Mesenteric fat pad (tissue), 1 donor: ENCODE measurements around the gene INPP4A. TPM values are rescaled to one million over a fixed set of nuclear protein-coding genes. Genes with fewer than 3 reads are reported as not detected.

Source experiments
- DNase-seq: peaks from one replicate; pipeline ENCODE4 v3.0.0-alpha.2; 2020; ENCODE audit warnings: low spot score
- total RNA-seq: library from RNA; stranded (reverse); fragmentation: NEBNext Ultra II Directional; extraction: Animal tissue kit (Norgen Biotek cat#: 25700); gene quantifications from one replicate; pipeline ENCODE4 v1.2.1, GENCODE V29; 2021
- donor health status: DM: yes; HTN: yes; CAD: no.

INPP4A gene
- total RNA-seq, 1 donor from 2014 or later, result 30.3 TPM

- DNase-seq, result peak; percentile 60
These were observed 45.6 kb downstream of the INPP4A start for GRCh38 chr2:98489971-98490962.

DNA sequence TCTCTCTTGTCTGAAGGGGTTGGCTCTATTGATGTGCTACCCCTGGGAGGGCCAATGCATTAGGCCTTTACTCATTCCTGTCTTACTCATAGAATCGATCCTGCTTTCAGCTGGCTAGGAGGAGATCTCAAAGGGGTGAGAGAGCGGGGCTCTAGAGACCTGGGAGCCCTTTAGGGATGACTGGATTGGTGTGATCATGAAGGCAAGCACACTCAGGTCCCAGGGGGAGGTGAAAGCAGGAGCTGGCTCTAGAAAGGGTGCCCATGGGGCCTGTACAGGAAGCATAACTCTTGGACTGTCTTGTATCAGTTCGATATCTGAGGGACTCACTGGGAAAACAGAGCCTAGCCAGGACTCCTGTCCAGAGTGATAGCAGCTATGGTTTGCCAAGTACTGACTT lies 47.8 kb downstream of the INPP4A start:
- peak; percentile 49 for DNase-seq

DNA sequence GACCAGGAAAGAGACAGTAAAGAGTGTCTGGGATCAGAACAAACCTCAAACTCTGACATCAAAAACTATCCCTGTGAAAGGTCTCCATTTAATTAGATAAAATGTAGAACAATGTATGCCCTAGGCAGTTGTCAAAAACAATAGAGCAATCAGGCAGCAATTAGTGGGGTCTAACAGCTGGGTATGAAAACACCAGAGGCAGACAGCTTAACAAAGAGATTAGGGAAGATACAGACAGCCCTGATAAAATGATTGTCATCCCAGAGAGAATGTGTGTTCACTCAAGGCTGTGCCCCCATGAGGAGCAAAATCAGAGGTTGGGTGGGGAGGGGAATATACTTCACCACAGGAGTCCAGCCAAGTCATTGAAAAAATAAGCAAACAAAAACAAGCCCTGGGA lies 50.0 kb downstream of the INPP4A start:
- no peak for DNase-seq

GRCh38 chr2:98496750-98497493 lies 52.3 kb downstream of the INPP4A start:
- DNase-seq, result no peak

GRCh38 chr2:98498703-98499440 lies 54.2 kb downstream of the INPP4A start:
- DNase-seq, result no peak

DNA sequence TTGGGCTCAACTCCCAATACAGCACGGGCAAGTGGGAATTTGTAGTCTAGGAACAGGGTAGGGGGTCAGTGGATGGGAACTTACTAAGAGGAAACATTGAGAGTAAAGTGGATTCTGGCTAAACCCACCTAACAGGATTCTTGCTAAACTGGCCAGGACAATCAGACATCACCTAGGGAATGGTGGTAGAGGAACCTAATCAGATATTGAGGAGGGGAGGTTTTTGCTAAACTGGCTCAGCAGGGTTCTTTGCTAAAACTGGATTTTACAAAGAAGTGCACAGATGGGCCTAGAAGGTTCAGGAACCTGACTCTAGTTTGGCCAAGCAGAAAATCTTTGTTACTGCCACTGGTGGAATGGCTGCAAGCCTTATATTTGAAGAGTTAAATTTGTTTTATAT lies 55.9 kb downstream of the INPP4A start:
- DNase-seq, result no peak

GRCh38 chr2:98501223-98501622 lies 56.6 kb downstream of the INPP4A start:
- DNase-seq, result no peak

DNA sequence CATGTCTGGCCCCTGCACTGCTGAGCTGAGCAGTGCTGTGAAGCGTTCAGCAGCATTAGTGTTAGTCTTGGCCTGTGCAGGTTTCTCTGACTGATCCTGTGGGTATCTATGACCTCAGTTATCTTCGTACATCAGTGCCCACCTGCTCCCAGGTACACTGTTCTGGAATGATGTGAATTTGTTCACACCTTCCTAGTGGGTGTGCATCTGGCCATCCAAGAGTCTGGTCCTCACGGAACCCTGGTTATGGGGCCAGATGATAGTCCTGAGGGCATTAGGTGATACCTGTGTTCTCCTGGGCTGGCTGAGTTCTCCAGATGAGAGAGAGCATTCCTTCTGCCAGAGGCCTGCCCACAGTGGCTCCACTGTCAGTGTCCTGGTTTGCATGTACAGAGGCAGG lies 57.2 kb downstream of the INPP4A start:
- DNase-seq, result no peak

DNA sequence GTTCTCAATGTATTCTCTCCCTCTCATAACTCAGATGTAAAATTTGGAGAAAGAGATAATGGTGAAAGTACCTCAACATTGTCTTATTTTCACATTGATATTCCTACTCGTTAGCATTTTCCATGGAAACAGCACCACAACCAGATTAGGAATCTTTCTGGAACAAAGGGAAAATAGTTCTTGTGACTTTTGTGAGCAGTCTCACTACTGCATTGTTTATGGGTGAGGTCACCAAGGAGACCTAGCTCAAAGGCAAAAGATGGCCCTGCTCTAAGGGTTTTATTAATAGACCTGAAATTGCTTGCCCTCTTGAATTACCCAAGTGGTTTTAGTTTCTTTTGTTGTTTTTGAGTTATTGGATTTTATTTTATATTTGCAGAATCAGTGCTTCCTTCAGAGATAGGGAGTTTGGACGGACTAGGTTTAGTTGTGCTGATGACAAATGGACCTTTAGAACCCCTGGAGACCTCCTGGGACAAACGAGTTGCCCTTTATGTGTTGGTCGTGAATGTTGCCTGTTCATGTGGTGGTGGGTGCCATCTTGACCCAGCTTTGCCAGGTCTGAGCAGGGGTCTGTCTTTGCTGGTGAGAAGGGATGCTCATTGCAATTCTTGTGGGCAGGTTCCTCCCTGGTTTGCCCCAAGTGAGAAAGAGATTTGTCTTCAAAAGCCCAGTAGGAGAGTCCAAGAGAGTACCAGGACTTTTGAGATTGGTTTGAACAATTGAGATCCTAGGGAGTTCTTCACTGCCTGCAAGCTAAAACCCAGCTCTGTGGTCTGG lies 58.1 kb downstream of the INPP4A start:
- DNase-seq, result no peak

- DNase-seq, result no peak
These were observed 58.9 kb downstream of the INPP4A start for GRCh38 chr2:98503481-98504105.

GRCh38 chr2:98504381-98505109 lies 59.9 kb downstream of the INPP4A start:
- DNase-seq, result no peak

- DNase-seq, result no peak
These were observed 60.7 kb downstream of the INPP4A start for GRCh38 chr2:98505311-98505808.

- no peak for DNase-seq
These were observed 61.5 kb downstream of the INPP4A start for GRCh38 chr2:98505971-98506664.

DNA sequence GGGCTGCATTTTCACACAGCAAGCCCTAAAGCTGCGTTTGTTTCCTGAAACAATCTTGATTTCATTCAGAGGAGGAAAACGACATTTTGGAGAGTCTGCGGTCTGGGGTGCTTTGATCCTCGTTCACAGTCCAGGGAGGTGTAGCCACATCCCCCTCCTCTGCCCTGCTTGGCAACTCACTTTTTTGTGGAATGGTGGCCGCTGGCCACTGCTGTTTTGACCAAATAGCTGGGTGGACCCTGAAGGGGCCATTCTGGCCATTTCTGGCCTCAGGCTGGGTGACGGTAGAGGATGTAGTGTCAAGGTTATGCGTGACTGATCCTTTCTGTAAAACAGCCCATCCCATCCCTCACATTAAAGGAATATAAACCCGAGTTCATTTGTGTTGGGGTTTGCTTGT lies 62.2 kb downstream of the INPP4A start:
- no peak for DNase-seq

DNA sequence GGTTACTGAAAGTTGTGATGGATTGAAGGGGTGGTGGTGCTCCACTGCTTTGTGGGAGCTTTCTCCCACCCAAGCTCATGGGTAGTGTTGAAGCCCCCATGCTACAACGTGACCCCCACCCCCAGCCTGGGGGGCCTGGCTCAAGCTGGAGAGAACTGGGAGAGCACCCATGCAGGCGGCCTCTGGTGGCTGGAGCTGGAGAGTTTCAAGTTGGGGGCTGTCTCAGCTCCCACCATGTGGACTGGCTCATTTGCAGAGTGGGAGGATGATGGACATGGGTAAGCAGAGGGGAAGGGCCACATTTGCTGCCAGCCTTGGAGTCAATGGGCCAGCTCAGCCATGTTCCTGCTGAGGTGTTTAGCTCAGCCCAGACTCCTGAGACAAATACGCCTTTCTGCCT lies 62.8 kb downstream of the INPP4A start:
- DNase-seq, result no peak

- DNase-seq, result no peak
These were observed 63.4 kb downstream of the INPP4A start for GRCh38 chr2:98507891-98508708.

GRCh38 chr2:98508709-98509066 lies 64.0 kb downstream of the INPP4A start:
- no peak for DNase-seq
